ENCODE measurements around the gene PRR27.

DNA sequence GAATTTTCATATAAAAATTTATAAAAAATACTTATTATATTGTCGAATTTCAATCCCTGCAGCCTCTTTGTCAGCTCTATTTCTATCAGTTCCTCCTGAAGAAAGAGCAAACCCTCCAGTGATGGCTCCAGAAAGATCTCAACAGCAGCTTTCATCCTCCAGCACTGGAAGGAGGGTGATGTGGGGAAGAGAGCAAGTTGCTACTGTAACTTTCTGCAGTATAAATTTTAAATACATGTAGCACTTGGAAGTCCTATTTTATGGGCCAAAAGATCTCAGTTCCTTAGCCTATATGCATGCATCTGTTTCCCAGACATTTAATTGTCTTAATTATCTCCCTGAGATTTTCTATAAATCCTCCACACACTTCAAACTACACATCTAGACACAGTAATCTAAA lies 27.8 kb downstream of the PRR27 start:
- no peak for TF ChIP-seq SUZ12 (IDR thresholded peaks at IDR 0.05; ENCODE audit: extremely low read depth, insufficient read depth, insufficient read length)
- TF ChIP-seq ZNF274 (IDR thresholded peaks at IDR 0.05; ENCODE audit: low read depth, low read length): no peak
- TF ChIP-seq YY1 (IDR thresholded peaks at IDR 0.05; ENCODE audit: insufficient read depth, insufficient read length): no peak
